Fibroblast of lung (primary cell): ENCODE data around the gene LHFPL2.

Source experiments
- EZH2 ChIP-seq: IDR thresholded peaks from 2 replicates; pipeline ENCODE4 v1.5.1; 2012; ENCODE audit warnings: low read length, control low read depth, mild to moderate bottlenecking; ENCODE audit errors: missing control alignments
- TF ChIP-seq, protein P1 (sequence below), 2 donors: IDR thresholded peaks in 1 of 2; conservative IDR thresholded peaks in 1 of 2; 1 replicate in 1 of 2; 2 replicates in 1 of 2; pipeline ENCODE4 v1.5.1; 2011 to 2012; ENCODE audit warnings: low read length in 2 of 2, control low read depth in 1 of 2, inconsistent platforms in 1 of 2, low read depth in 1 of 2, mild to moderate bottlenecking in 1 of 2

DNA sequence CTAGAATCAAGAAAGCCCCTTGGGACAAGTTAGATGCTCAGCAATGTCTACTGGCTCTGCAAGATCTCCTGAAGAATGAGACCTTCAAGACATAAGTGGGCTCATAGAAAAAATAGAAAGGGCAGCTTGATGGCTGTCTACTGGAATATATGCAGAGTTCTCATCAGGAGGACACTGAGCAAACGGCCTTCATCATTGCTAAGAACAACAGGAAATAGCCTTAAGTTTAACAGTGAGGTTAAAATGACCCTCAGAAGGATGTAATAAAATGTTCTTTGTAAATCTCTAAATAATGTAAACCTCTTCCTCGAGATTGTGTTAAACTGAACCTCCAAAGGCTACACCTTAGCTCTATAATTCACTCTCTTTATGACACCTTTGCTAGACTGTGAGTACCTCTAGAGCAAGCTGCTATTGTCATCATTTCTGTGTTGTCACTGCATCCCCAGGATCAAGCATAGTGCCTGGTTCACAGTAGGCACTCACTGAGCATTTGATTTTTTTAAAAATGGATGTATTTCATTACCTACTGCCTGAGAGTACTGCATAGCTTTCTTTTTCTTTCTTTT lies 22.2 kb upstream of the LHFPL2 start:
- TF ChIP-seq, protein P1, sequence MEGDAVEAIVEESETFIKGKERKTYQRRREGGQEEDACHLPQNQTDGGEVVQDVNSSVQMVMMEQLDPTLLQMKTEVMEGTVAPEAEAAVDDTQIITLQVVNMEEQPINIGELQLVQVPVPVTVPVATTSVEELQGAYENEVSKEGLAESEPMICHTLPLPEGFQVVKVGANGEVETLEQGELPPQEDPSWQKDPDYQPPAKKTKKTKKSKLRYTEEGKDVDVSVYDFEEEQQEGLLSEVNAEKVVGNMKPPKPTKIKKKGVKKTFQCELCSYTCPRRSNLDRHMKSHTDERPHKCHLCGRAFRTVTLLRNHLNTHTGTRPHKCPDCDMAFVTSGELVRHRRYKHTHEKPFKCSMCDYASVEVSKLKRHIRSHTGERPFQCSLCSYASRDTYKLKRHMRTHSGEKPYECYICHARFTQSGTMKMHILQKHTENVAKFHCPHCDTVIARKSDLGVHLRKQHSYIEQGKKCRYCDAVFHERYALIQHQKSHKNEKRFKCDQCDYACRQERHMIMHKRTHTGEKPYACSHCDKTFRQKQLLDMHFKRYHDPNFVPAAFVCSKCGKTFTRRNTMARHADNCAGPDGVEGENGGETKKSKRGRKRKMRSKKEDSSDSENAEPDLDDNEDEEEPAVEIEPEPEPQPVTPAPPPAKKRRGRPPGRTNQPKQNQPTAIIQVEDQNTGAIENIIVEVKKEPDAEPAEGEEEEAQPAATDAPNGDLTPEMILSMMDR (conservative IDR thresholded peaks at IDR 0.05 in 1 of 2, IDR thresholded peaks at IDR 0.05 in 1 of 2; ENCODE audit: low read depth in 1 of 2, low read length in 2 of 2) = no peak
- TF ChIP-seq EZH2 = no peak
